ENCODE results near the gene ATP13A3. TPM values are rescaled to one million over a fixed set of nuclear protein-coding genes. Genes with fewer than 3 reads are reported as not detected.

The ATP13A3 gene
- total RNA-seq, 1 donor from 2014 or later = 146 TPM

DNA sequence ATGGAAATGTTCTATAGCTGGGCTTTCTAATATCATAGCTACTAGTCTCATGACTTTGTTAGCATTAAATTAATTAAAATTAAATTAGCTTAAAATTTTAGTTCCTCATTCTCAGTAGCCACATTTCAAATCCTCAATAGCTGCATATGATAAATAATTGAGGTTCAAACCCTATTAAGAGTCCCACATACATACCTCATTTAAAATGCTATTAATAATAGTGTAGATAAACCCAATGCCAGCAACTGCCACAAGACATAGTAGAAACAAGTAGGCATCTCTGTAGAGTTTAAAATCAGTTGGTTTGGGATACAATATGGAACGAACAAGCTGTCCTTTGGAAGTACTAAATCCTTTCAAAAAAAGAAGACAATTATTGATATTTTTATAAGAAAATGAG lies 39.1 kb downstream of the ATP13A3 start:
- FAIRE-seq = no peak

DNA sequence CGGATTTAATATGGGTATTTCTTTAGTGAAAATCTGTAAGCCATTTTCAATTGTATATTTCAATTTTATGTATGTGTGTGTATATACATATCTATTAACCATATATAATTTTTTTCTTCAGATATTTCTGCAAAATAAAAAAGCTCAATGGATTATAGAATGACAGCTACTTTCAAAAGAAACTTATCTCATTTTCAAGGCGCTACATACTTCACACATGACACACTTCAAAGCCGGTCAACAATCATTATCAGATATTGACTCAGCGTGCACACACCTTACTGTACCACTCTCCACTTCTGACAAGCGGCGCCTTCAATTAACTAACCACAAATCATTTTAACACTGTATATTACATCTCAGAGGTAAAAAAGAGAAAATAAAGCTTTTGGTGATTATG lies 39.6 kb downstream of the ATP13A3 start:
- DNase-seq (ENCODE audit: low spot score in 2 of 2) = no peak
- no peak for FAIRE-seq

More for the DNA sequence above, 39.1 kb downstream of the ATP13A3 start:
- DNase-seq (ENCODE audit: low spot score in 2 of 2) = no peak

DNA sequence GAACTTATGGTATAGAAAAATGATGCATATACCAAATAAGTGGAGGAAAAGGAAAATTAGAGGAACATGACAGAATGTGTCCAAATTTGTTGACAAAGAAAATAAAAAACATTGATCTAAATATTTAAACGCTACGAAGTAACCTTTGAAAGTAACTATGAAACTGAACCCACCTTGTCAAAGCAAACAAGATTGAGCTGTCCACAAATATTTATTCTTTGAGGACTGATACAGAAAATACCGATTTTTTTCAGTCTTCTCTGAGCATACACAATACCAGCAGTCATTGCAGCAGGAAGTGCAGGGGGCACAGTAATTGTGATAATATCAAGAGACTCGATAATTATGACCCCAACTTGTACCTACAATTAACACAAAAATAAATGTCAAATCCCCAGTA lies 40.0 kb downstream of the ATP13A3 start:
- FAIRE-seq = no peak
- no peak for DNase-seq (ENCODE audit: low spot score in 2 of 2)

DNA sequence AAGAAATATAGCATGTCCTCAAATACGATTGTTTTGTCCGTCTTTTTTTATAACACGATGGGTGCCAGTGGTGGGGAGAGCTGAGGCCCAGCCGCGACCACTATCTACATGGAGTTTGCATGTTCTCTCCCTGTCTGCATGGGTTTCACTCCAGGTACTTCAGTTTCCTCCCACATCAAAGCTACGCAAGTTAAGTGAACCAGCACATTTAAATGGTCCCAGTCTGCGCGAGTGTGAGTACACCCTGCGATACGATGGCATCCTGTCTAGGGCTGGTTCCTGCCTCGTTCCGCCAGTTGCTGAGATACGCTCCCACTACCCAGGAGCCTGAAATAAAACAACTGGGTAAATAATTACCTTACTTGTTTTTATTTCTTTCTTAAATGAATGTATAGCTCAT lies 40.6 kb downstream of the ATP13A3 start:
- FAIRE-seq (no peak), DNase-seq (ENCODE audit: low spot score in 2 of 2) (no peak)

DNA sequence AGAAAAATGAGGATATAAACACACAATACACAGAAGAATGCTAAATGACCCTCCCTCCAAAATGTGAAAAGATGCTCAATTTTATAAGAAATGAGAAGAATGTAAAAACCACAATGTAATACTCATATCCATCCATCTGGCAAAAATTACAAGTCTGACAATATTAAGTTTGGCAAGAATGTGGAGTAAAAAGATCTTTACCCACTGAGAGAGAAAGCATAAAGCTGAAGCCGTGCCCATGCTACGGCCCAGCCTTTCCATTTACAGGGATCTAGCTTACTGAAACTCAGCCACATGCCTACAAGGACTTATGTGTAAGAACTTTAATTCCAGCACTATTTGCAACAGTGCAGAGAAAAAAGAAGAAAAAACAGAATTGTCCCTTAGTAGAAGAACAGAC lies 42.9 kb downstream of the ATP13A3 start:
- no peak for DNase-seq (ENCODE audit: low spot score in 2 of 2)

DNA sequence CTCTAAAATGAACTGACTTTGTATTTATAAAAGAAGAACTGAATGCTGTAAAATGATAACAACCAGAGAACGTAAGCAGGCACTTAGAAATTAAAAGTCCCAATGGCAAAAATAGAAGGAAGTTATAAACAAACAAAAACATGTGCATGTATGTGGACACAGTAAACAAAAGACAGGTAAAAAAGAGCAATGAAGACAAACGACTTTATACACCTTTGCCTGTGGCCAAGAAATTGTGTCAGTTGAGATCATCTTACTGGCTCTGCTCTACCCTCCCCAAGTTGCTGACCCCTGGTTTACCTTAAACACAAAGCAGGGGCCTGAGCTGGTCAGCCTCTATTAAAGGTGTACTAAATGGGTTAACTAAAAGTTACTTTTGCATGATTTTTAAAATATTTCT lies 46.0 kb downstream of the ATP13A3 start:
- DNase-seq (ENCODE audit: low spot score in 2 of 2) = no peak
- no peak for FAIRE-seq

More for the DNA sequence above, 42.9 kb downstream of the ATP13A3 start:
- no peak for FAIRE-seq

DNA sequence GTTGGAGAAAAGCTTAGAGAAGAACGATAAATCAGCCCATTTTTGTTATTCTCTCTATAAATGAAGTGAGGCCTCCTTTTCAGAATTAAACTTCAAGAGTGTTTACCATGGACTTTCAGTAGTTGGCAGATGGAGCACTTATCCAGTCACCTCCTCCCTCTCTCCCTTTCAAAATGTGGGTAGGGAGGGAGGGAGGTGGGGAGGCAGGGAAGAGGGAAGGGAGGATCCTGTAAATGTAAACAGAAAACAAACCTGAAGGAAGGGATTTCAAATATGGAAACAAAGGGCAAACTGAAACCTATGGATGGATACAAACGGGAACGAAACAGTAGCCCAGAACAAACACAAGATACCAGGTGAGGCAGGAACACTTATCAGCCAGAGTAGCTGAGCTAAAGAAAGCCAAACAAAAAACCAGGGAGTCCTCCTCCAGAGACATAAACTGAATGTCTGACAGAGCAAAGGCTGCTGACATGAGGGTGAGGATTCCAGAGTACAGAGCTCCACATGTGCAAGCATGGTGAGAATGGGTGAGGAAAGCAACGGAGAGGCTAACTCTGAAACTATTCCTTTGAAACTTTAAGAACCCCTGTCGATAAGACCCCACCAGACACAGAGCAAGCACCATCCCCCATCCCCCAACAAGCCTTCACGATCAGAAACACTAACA lies 46.8 kb downstream of the ATP13A3 start:
- FAIRE-seq = no peak

DNA sequence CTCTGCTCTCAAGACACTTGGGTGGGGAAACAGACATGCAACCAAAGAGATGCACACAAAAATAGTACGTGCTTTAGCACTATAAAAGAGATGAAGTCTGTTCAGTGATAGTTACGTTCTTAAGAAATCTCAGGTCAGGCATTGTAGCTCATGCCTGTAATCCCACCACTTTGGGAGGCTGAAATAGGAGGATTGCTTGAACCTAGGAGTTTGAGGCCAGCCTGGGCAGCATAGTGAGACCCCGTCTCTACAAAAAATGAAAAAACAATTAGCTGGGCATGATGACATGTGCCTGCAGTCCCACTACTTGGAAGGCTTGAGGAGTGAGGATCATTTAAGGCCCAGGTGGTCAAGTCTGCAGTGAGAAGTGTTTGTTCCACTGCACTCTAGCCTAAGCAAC lies 52.3 kb downstream of the ATP13A3 start:
- DNase-seq (ENCODE audit: low spot score in 2 of 2) (no peak), FAIRE-seq (no peak)

More for the DNA sequence above, 46.8 kb downstream of the ATP13A3 start:
- DNase-seq (ENCODE audit: low spot score in 2 of 2) = no peak

DNA sequence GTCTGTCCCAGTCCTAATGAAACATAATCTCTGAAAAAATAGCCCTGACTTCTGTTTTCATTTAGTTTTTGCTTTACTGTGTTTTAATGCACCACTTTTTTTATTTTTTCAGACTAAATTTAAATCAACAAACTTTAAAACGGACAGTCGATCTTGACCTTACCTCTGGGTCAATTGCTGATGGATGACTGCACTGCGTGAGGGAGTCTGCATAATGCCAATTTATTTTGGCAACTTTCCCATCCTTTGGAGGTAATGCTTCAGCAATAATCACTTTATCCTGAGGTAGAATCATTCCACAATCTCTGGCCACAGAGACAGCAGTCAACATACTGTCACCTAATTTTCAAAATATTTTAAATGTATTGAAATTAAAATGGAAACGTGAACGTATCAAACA lies 55.2 kb downstream of the ATP13A3 start:
- no peak for FAIRE-seq

DNA sequence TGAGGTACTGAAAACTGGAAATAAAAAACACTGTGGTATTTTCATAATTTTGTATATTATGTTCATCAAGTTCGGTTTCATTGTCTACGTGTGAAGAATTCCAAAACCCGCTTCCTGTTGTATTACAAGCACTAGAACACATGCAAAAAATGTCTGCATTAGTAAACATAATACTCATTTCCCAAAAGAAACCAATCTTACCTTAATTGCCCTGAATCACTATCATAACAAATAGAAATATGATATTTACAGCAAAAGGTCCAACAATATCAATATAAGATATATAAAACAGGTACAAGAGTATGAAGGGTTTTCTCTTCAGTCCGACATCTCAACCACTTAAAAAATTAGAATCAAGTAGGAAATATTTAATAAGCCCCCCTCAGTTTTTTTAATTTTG lies 61.4 kb downstream of the ATP13A3 start:
- no peak for DNase-seq (ENCODE audit: low spot score in 2 of 2)
- no peak for FAIRE-seq

More for the DNA sequence above, 55.2 kb downstream of the ATP13A3 start:
- DNase-seq (ENCODE audit: low spot score in 2 of 2) = no peak

DNA sequence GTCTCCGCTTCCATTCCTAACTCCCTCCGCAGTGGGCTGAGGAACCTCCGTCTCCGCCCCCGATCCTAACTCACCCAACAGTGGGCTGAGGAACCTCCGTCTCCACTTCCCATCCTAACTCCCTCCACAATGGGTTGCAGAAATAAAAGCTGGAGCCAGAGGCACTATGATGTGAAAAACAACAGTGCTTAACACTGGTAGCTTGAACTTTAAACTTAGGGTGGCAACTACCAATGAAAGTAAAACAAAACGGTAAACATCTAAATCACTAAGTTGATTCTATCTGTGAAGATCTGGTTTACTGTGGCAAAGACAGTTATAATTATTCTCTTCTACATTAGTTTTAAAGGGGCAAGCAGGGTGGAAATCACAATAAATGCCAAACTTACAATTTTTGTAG lies 61.8 kb downstream of the ATP13A3 start:
- no peak for FAIRE-seq
- no peak for DNase-seq (ENCODE audit: low spot score in 2 of 2)

DNA sequence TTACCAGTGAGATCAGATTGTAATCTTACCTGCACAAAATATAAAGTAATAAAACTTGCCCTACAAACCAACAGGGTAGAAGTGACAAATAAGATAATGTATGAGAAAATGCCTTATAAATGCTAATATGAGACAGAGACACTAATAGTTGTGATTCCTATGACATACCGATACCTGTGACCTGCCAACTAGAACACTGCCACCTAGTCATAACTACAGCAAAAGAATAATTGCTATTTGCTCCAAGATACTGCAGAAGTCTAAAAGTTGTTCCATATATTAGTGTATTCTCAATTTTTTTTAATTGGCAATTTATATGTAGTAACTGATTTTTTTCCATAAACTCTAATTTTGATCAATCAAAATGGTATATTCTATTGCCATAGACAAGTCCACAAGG lies 62.4 kb downstream of the ATP13A3 start:
- no peak for FAIRE-seq

DNA sequence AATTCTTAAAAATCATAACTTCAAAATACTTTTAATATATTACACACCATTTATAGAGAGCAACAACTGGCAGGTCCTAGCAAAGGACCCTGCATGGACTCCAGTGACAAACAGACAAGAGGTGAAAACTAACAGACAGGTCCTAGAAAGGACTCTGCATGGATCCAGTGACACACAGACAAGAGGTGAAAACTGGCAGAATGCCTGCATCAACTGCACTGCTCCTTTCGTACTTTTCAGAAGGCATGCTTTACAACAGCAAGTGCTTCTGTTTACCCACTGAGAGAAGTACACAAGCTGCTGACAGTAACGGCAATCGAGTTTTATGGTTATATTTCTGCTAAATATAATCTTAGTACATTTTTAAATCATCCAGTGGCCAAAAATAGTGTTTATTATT lies 63.5 kb downstream of the ATP13A3 start:
- no peak for FAIRE-seq
- DNase-seq (ENCODE audit: low spot score in 2 of 2) = no peak

More for the DNA sequence above, 62.4 kb downstream of the ATP13A3 start:
- no peak for DNase-seq (ENCODE audit: low spot score in 2 of 2)

DNA sequence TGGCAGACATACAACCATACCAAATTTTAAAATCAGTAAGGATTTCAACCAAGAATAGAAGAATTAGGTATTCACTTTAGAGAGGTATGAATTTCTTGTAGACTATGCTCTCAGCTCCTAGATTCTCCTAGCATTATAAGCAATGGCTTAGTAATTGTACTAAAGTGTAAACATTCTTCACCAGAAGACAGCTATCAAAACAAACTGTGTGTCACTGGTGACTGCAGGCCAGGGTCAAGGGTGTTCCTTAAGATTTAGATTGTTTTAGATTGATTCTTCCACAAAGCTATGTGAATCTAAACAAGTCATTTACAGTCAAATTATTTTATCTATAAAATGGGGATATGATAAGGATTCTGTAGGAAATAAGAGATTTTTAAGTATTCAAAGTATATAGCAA lies 64.6 kb downstream of the ATP13A3 start:
- DNase-seq (ENCODE audit: low spot score in 2 of 2) = no peak
- FAIRE-seq = no peak

DNA sequence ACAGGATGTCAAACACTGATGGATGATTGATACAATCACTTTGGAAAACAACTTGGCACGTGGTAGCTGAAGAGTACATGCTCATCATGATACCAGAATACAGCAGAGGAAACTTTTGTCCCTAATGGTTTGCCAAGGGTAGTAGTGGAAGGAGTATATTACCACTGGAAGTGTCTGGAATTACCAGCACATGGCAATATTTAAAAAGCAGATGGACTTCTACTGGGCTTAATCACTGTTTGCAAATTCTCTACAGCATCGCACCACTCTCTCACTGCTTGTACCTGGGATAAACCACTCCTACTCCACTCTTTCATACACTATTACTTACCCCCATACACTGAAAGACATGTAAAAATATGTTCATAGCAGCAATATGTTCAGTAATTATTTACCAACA lies 68.1 kb downstream of the ATP13A3 start:
- FAIRE-seq = no peak
- no peak for DNase-seq (ENCODE audit: low spot score in 2 of 2)

DNA sequence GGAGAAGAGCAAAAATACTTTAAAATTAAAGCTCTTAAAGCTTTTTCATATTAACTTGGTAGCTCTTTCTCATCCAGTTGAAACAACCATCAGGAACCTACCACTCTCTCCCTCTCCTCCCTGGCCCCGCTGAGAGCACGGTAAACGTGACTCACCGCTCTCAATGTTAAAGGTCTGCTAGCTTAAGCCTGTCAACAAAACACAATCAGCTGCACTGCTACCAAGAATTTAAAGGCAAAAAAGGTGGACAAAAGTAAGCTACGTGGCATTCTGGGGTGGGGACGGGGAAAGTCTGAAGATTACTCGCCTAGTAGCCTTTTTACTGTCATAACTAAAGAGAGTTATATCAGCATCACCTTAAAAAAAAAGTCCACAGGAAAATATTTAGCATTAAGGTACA lies 79.4 kb downstream of the ATP13A3 start:
- FAIRE-seq = no peak

DNA sequence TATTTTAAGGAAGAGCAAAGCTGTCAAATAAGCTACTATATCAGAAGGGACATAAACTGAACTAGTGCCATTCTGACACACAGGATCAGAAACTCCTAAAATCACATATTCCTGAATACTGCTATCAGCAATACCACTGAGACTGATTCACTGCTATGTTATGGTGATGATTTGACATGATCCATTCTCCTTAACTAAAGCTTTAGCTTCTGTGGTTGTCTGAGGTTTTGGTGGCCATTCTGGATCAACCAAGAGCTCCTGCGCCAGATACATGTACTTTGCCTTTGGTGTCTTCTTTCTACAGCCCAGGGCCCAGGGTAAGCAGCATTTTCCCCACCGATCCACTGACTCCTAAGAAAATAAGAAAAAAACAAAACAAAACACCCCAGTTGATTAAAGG lies 81.0 kb downstream of the ATP13A3 start:
- DNase-seq (ENCODE audit: low spot score in 2 of 2) (no peak), FAIRE-seq (no peak)

More for the DNA sequence above, 79.4 kb downstream of the ATP13A3 start:
- DNase-seq (ENCODE audit: low spot score in 2 of 2) = no peak

DNA sequence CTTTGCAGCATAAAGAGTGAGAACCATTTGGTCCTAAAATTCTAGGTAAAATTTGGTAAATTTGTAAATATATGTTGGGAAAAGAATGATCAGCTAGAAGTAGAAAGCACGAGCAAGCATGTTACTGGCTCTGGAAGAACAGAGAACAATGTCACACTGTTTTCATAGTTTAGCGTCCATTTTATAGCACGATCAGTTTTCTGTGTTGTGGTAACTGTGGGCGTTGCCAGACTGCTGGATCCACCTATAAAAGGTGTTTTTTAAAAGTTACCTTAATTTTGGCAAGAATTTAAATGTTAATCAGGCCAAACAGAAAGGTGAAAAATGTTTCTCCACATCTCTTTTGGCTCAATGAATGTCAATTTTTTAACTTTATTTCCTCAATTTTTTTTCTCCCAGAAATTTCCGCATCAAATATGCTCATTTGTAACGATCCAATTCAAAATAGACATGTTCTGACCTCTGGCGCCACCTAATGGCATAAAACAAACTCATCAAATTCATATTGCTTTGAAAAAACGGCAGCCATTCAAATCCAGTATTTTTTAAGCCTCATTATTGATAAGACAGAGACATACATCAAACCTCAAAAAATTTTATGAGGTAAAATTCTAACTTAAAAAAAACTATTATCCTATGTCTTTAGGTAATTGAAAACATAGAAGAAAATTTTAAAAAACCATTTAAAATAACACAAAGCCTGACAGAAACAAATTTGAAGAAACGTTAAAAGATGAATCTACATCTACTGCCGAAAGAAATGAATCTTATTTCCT lies 82.2 kb downstream of the ATP13A3 start:
- DNase-seq (ENCODE audit: low spot score in 2 of 2) (no peak), FAIRE-seq (peak; percentile 96)

DNA sequence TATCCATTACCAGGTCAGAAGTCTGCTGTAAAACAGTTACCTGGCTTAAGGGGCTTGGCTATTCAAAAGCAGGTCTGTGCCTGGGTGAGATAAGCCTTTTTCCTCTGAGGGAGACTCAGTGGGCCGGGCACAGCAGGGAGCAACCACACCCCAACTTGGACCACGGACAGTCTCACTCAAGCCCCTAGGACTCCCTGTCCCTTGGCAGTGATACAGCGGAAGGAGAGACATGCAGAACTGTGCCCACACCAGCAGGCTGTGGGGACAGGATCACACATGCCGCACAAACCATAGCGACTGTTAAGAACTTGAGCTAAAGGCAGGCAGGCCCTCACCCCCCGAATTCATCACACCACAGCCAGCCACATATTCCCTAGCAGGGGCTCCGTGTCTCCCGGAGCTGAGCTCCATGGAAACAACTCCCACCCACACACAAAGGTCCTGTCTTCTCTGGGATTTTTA lies 84.9 kb downstream of the ATP13A3 start:
- FAIRE-seq (no peak), DNase-seq (ENCODE audit: low spot score in 2 of 2) (no peak)

DNA sequence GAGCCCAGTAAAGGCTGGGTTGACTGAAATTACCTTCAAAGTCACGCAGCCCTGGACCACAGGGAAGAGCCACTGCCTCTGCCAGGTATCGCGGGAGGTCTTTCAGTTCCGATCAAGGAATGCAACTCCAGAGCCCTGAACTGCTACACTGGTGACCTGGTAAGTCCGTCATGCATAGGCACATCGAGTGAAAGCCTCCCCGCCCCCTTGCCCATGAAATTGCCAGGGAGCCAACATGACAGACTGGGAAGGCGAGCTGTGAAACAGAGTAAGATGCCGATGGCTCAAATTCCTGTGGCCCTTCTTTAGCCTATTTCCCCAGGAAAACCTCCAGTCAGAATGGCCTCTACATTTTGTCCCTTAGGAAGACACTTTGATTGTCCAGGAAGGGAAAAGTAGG lies 85.5 kb downstream of the ATP13A3 start:
- FAIRE-seq = no peak
- DNase-seq (ENCODE audit: low spot score in 2 of 2) = no peak

DNA sequence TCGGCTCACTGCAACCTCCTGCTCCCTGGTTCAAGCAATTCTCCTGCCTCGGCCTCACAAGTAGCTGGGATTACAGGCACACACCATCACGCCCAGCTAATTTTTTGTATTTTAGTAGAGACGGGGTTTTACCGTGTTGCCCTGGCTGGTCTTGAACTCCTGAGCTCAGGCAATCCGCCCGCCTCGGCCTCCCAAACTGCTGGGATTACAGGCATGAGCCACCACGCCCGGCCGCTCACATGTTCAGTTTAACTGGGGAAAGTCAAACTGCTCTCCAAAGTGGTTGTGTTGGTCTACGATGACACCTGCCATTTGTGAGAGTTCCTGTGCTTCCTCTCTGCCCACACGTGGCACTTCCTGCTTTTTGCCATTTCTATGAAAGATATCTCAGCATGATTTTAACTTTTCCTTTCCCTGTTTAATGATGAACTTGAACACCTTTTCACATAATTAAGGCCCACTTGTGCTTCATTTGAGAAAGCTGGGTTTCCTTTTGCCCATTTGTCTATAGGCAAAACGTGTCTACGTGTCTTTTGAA lies 86.9 kb downstream of the ATP13A3 start:
- FAIRE-seq (no peak), DNase-seq (ENCODE audit: low spot score in 2 of 2) (no peak)

DNA sequence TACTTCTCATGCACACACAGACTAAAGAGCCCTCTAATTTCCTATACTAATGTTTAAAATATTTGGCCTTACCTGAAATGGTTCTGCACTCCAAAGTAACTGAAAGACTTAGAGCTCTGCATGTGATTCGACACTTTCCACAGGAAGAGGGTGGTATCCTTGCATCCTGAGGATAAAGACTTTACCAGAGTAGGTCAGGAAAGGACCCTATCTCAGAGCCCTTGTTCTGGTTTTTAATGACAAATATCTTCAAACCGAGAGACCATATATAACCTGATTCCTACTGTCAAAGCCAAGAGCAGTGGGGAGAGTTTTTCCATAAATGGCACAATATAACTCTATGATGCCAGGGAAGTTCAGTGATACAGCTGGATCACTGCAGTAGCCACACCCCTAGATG lies 87.6 kb downstream of the ATP13A3 start, which contains the start of gene GP5:
GP5 (minus strand) TSS at position 101 of the 400 bp plus-strand sequence. CDS start 984 bp downstream, outside the sequence.
- FAIRE-seq = no peak
- no peak for DNase-seq (ENCODE audit: low spot score in 2 of 2)

Measured in frontal cortex (tissue), 4 donors.